ENCODE data around the gene ZNF667. TPM values are rescaled to one million over a fixed set of nuclear protein-coding genes. Genes with fewer than 3 reads are reported as not detected.

ZNF667 gene
- total RNA-seq, 1 donor from 2014 or later = not detected

GRCh38 chr19:56405062-56405461 is 72.1 kb downstream of the ZNF667 start:
- peak overlapping the region; percentile 95 for H3K27ac Mint-ChIP-seq
- H3K4me3 Mint-ChIP-seq = peak overlapping the region; percentile 84
- no peak for DNase-seq
- intact Hi-C loops (cut with micrococcal nuclease) = loop anchor here (2.0 kb wide), 1 partner anchor 162 kb away; the partner anchor contains the start of gene ZNF470
- H3K36me3 Mint-ChIP-seq (ENCODE audit: low read depth) = peaks cover 51% of the 10 kb centered on the region
- peaks cover 21% of the 10 kb centered on the region for H3K4me1 Mint-ChIP-seq
- peaks cover 44% of the 10 kb centered on the region for H3K9me3 Mint-ChIP-seq
- no peaks in the 10 kb centered on the region for H3K27me3 Mint-ChIP-seq

DNA sequence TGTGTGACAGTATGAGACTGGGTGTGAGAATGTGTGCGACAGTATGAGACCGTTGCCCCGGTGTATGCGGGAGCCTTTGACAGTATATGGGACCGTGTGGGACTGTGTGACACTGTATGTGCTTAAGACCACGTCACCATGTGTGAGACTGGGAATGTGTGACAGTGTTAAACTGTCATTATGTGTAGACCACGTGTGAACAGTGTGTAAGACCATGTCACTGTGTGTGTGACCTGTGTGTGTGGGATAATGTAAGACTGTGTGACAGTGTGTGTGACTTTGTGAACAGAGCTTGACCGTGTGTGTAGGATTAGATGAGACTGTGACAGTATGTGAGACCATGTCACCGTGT is 72.5 kb downstream of the ZNF667 start:
- DNase-seq = no peak
- no peaks in the 10 kb centered on the region for H3K27me3 Mint-ChIP-seq
- H3K4me1 Mint-ChIP-seq = peaks cover 21% of the 10 kb centered on the region
- H3K4me3 Mint-ChIP-seq = peak overlapping the region; percentile 84
- peaks cover 47% of the 10 kb centered on the region for H3K36me3 Mint-ChIP-seq (ENCODE audit: low read depth)
- intact Hi-C loops (cut with micrococcal nuclease) = loop anchor here (1.0 to 2.0 kb wide), 2 partner anchors 11 to 162 kb away; partner anchors contain the start of genes ZNF470 and ZNF582
- peaks cover 42% of the 10 kb centered on the region for H3K9me3 Mint-ChIP-seq
- H3K27ac Mint-ChIP-seq = peak overlapping the region; percentile 95

DNA sequence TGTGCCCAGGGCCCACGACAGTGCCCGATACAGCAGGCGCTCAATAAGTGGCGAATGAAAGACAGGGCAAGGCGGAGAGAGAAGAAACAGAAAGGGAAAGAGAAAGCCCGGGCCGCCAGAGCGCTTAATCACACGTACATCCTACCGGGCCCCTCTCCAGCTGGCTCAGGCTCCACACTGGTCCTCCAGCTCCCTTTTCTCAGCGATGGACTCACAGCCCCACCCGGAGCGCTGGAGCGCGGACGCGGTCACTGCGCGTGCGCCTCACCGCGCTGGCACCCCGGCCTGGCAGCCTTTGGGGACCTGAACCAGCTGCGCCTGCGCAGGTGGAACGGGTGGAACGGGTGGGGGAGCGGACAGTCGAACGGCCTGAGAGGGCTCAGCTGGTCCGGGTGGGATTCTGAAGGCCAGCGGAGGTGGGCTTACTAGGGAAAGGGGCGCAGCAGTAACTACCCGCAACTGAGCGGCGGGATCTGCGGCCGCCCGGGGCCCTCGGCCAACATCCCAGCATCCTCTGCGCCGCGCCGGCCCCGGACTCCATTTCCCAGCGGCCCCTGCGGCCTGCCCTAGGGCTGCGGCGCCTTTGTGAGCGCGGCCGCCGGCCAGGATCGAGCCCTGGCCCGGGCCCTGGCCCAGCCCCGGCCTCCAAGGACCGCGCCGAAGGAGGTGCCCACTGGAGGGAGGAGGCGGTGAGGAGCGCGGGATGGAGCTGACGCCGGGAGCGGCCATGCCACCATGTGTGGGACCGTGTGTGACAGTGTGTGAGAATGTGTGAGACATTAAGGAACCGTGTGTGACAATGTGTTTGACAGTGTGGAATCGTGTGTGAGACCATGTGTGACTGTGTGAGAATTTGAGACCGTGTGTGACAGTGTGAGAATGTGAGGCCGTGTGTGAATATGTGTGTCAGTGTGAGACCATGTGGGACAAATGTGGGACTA is 73.1 kb downstream of the ZNF667 start, which contains the start of gene ZNF583:
ZNF583 (plus strand) TSS at position 569 of the 941 bp plus-strand sequence. CDS start 2,783 bp downstream, outside the sequence.
- peaks cover 21% of the 10 kb centered on the region for H3K4me1 Mint-ChIP-seq
- intact Hi-C loops (cut with micrococcal nuclease) = loop anchor here (1.0 to 2.0 kb wide), 2 partner anchors 11 to 163 kb away; partner anchors contain the start of genes ZNF470 and ZNF582

DNA sequence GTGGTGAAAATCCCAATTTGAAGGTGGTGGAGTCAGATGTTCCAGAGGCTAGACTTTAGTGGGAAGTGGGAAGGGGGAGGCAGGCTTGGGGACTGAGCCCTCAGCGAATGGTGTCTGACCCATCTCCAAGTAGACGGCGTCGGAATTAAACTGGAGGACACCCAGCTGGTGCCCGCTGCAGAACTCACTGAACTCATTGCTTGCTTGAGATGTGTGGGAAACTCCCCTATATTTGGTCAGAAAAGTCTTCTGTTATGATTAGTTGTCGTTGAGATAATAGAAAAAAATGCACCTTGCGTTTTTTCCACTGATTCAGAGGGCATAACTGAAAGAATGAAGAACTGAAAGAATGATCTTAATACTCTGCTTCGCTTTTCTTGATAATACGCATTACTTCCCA is 73.9 kb downstream of the ZNF667 start:
- H3K4me3 Mint-ChIP-seq = peak overlapping the region; percentile 84
- intact Hi-C loops (cut with micrococcal nuclease) = no loop called here
- no peaks in the 10 kb centered on the region for H3K27me3 Mint-ChIP-seq
- H3K9me3 Mint-ChIP-seq = peaks cover 41% of the 10 kb centered on the region
- peaks cover 41% of the 10 kb centered on the region for H3K36me3 Mint-ChIP-seq (ENCODE audit: low read depth)
- peak overlapping the region; percentile 95 for H3K27ac Mint-ChIP-seq
- H3K4me1 Mint-ChIP-seq = peaks cover 21% of the 10 kb centered on the region
- no peak for DNase-seq

More for the DNA sequence above, 73.1 kb downstream of the ZNF667 start, which contains the start of gene ZNF583:
- Mint-ChIP-seq H3K36me3 (ENCODE audit: low read depth) (peaks cover 47% of the 10 kb centered on the region), H3K27me3 (no peaks in the 10 kb centered on the region), H3K9me3 (peaks cover 46% of the 10 kb centered on the region), H3K27ac (peak within 1 kb of the TSS; percentile 95), H3K4me3 (peak within 1 kb of the TSS; percentile 84)
- peak; percentile 96 for DNase-seq

DNA sequence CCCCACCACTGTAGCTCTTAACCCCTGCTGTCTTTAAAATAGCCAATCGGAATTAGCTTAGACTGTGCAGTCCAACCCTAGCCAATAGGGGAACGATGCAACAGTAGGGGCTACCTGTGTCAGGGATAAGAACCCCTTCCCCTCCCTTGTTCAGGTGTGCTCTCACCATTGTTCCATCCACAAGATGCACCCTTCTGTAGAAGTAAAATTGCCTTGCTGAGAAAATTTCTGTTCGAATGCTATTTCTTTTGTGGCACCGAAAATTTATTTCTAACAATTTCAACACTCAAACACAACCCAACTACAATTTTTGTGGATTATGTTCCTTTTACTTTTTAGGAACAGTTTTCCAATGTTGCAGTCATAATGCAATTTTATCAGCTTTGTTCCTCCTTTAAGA is 76.7 kb downstream of the ZNF667 start:
- Mint-ChIP-seq H3K9me3 (peaks cover 46% of the 10 kb centered on the region), H3K27me3 (no peaks in the 10 kb centered on the region), H3K27ac (no peak overlapping the region), H3K4me1 (peaks cover 21% of the 10 kb centered on the region), H3K36me3 (ENCODE audit: low read depth) (peaks cover 26% of the 10 kb centered on the region), H3K4me3 (no peak overlapping the region)
- intact Hi-C loops (cut with micrococcal nuclease) = no loop called here
- DNase-seq = no peak

DNA sequence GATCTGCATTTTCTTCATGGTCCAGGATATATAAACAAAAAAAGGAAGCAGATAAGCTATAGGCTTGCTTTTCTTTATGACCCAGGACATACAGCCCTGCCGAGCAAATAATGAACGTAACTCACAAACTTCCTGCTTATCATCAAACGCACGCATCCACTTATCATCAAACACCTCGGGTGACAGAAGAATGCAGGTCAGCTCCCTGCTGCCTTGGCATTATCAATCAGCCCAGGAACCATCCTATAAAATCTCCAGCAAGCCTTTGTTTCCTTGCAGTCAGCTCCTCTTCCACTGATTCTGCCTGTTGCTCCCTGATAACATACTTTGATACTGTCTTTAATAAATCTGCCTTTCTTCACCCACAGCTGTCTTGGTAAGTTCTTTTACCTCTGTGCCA is 78.3 kb downstream of the ZNF667 start:
- H3K9me3 Mint-ChIP-seq = peaks cover 46% of the 10 kb centered on the region
- no peak for DNase-seq
- H3K27ac Mint-ChIP-seq = no peak overlapping the region
- peaks cover 9% of the 10 kb centered on the region for H3K4me1 Mint-ChIP-seq
- intact Hi-C loops (cut with micrococcal nuclease) = no loop called here
- peaks cover 15% of the 10 kb centered on the region for H3K36me3 Mint-ChIP-seq (ENCODE audit: low read depth)
- H3K4me3 Mint-ChIP-seq = no peak overlapping the region
- H3K27me3 Mint-ChIP-seq = no peaks in the 10 kb centered on the region

DNA sequence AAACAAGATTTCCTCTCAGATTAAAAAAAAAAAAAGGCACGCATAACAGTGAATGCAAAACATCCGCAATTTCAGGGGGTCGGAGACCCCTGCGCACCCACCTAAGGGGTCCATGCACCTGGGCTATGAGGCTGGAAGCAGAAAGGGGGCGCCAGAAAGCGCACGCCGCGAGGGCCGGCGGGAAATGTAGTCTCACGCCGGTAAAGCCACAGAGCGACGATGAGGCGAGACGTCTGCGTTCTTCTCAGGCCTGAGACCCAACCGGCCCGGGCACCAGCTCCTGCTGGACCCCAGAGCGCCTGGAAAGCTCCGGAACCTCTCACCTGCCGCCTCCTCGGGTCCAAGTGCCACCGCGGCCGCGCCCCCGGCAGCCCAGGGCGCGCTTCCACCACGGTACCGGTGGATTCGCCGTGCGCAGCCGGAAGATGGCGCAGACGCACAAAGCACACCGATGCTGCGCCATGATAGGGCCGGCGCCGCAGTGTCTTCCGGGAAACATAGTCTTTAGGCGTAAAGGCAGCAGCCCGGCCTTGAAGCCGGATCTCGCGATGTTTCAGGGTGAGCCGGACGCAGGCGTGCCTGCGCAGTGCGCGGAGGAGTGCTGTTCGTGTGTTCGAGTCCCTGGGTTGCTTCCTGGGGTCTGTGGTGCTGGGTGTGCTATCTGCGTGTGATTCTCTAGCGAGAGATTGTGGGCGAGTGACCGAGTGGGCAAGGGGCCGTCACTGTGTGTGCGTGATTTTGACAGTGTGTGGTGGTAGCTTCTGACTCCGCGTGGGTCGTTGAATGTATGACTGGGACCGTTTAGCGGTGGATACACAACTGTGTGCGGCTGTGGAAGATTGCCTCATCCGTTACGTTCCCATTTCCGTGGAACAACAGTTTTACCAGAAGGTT is 83.8 kb downstream of the ZNF667 start, which contains the start of gene ZNF582:
ZNF582 (minus strand) TSS at position 416 of the 894 bp plus-strand sequence. CDS start 1,782 bp downstream, outside the sequence.
- DNase-seq = peak; percentile 96
- Mint-ChIP-seq H3K27ac (peak within 1 kb of the TSS; percentile 84), H3K4me3 (peak within 1 kb of the TSS; percentile 91), H3K9me3 (peaks cover 54% of the 10 kb centered on the region), H3K4me1 (peaks cover 5% of the 10 kb centered on the region), H3K36me3 (ENCODE audit: low read depth) (peaks cover 23% of the 10 kb centered on the region), H3K27me3 (no peaks in the 10 kb centered on the region)
- intact Hi-C loops (cut with micrococcal nuclease) = loop anchor here (1.0 kb wide), 1 partner anchor 11 kb away; the partner anchor contains the start of gene ZNF583

Other genes starting within 250 kb of the ZNF667 start
- gene EDDM13, start 204.6 kb downstream of the ZNF667 start, total RNA-seq = 0.59 and 0.98 TPM in 2 replicates
- gene ZSCAN5A, start 162.5 kb downstream of the ZNF667 start, total RNA-seq = 6.9 and 10.8 TPM in 2 replicates
- gene ZNF582, start 83.8 kb downstream of the ZNF667 start, total RNA-seq = 1.0 and 2.1 TPM in 2 replicates
- 1.9 and 2.0 TPM in 2 replicates for gene ZNF583, start 73.0 kb downstream of the ZNF667 start, total RNA-seq
- gene ZNF471, start 30.5 kb upstream of the ZNF667 start, total RNA-seq = 0.09 and 0.19 TPM in 2 replicates
- gene ZFP28, start 61.6 kb upstream of the ZNF667 start, total RNA-seq = 1.8 and 4.1 TPM in 2 replicates
- gene ZNF470, start 90.1 kb upstream of the ZNF667 start, total RNA-seq = 1.8 and 2.0 TPM in 2 replicates
- 4.2 and 5.2 TPM in 2 replicates for gene ZNF71, start 118.0 kb upstream of the ZNF667 start, total RNA-seq
- gene SMIM17, start 165.8 kb upstream of the ZNF667 start, total RNA-seq = 0.19 TPM in 1 of 2 replicates, not detected in the other
- gene ZNF835, start 194.4 kb upstream of the ZNF667 start, total RNA-seq = 0.40 and 0.43 TPM in 2 replicates